ENCODE measurements around the gene SPATA31A7.
"Not testable (repeated sequence)": the region's sequence is repeated elsewhere in the genome, so short reads cannot be mapped to it uniquely, and the experiment has no call there.

SPATA31A7 gene

GRCh38 chr9:61189736-61190135 is at the start of gene SPATA31A7:
SPATA31A7 (plus strand) TSS chr9:61190036; CDS start chr9:61190065, 29 bp downstream.
- not testable (repeated sequence) for DNase-seq (ENCODE audit: low read depth)

GRCh38 chr9:61226438-61226837 is 36.6 kb downstream of the SPATA31A7 start:
- DNase-seq (ENCODE audit: low read depth), result not testable (repeated sequence)

Measured in stimulated activated CD4-positive, alpha-beta T cell treated with anti-CD3 and anti-CD28 coated beads, Interleukin-2, amount 100 ng/mL, for 4 hours (primary cell).